T-helper 1 cell treated with Interleukin-12 subunit alpha and Interleukin-12 subunit beta and Interleukin-4 antibody, amounts not matched to agents 30 ng/mL and 1 ng/mL, for 36 hours (primary cell): ENCODE measurements around the gene AP3D1. TPM values are rescaled to one million over a fixed set of nuclear protein-coding genes. Genes with fewer than 3 reads are reported as not detected.
"Not testable (repeated sequence)": the region's sequence is repeated elsewhere in the genome, so short reads cannot be mapped to it uniquely, and the experiment has no call there.

ENCODE experiments used
- intact Hi-C: fragments of 100-400 bp; cut with micrococcal nuclease; formaldehyde crosslinking; loops from one replicate; pipeline ENCODE4 v1.15.1; 2024
- total RNA-seq: library from RNA; stranded (reverse); gene quantifications from 2 replicates; pipeline ENCODE4 v1.2.3, GENCODE V29; 2022

AP3D1 gene
- 126 and 139 TPM in 2 replicates for total RNA-seq

GRCh38 chr19:2151339-2152229 is at the start of gene AP3D1:
AP3D1 (minus strand) TSS chr19:2151566; CDS start chr19:2151334, 232 bp downstream.
- intact Hi-C loops, result loop anchor here (1.0 to 5.0 kb wide), 15 partner anchors 12 to 634 kb away; partner anchors contain the start of genes ADAT3, DOT1L, IZUMO4 and LSM7

GRCh38 chr19:2200624-2201294 is 49.4 kb upstream of the AP3D1 start:
- intact Hi-C loops, result not testable (repeated sequence)

GRCh38 chr19:2199861-2200623 is 48.7 kb upstream of the AP3D1 start:
- intact Hi-C loops, result no loop called here

GRCh38 chr19:2199215-2199614 is 47.8 kb upstream of the AP3D1 start:
- intact Hi-C loops, result no loop called here

GRCh38 chr19:2198317-2198716 is 47.0 kb upstream of the AP3D1 start:
- intact Hi-C loops, result no loop called here

- intact Hi-C loops, result no loop called here
These were observed 45.9 kb upstream of the AP3D1 start for GRCh38 chr19:2197270-2197669.

- intact Hi-C loops, result no loop called here
These were observed 44.5 kb upstream of the AP3D1 start for GRCh38 chr19:2195914-2196313.

- intact Hi-C loops, result no loop called here
These were observed 44.0 kb upstream of the AP3D1 start for GRCh38 chr19:2195361-2195760.

- intact Hi-C loops, result no loop called here
These were observed 43.2 kb upstream of the AP3D1 start for GRCh38 chr19:2194513-2195078.

GRCh38 chr19:2193807-2194206 is 42.4 kb upstream of the AP3D1 start:
- intact Hi-C loops, result no loop called here

GRCh38 chr19:2192862-2193261 is 41.5 kb upstream of the AP3D1 start:
- intact Hi-C loops, result no loop called here

GRCh38 chr19:2191456-2192310 is 40.3 kb upstream of the AP3D1 start:
- intact Hi-C loops, result no loop called here

GRCh38 chr19:2190848-2191455 is 39.6 kb upstream of the AP3D1 start:
- intact Hi-C loops, result no loop called here

- intact Hi-C loops, result no loop called here
These were observed 38.5 kb upstream of the AP3D1 start for GRCh38 chr19:2189880-2190279.

- intact Hi-C loops, result no loop called here
These were observed 37.5 kb upstream of the AP3D1 start for GRCh38 chr19:2188708-2189385.

GRCh38 chr19:2187159-2187558 is 35.8 kb upstream of the AP3D1 start:
- intact Hi-C loops, result no loop called here

- intact Hi-C loops, result no loop called here
These were observed 34.9 kb upstream of the AP3D1 start for GRCh38 chr19:2186071-2186846.

GRCh38 chr19:2185734-2186070 is 34.3 kb upstream of the AP3D1 start:
- intact Hi-C loops, result no loop called here
